ENCODE results near the gene PIK3R3.

DNA sequence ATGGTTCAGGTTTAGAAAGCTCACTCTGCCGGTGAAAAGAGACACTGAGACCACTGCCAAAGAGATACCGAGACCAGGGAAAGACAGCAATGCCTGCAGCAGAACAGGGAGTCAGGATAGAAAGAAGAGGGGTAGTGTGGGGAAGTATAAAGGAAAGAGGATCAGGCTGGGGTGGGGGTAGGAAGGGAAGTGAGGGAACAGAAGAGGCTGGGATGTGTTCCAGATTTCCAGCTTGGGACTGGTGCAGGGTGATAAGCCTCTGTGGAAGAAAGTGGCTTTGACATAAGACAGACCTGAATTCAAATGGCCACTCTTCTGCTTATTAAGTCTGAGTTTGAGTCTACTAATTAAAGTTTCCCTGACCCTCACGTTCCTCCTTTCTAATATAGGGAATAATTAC, 105.9 kb downstream of the PIK3R3 start:
- no peak for TF ChIP-seq FOS (IDR thresholded peaks at IDR 0.05; ENCODE audit: extremely low read depth, insufficient read length)
- TF ChIP-seq NFYB (IDR thresholded peaks at IDR 0.05; ENCODE audit: extremely low read depth, insufficient read length) = no peak
- no peak for TF ChIP-seq C11orf30 (IDR thresholded peaks at IDR 0.05; ENCODE audit: low read depth)
- TF ChIP-seq MYBL2 (IDR thresholded peaks at IDR 0.05; ENCODE audit: low read depth) = no peak
- TF ChIP-seq MYBL2 (CRISPR knock-in tag; IDR thresholded peaks at IDR 0.05; ENCODE audit: borderline replicate concordance) = no peak
- no peak for TF ChIP-seq RAD21 (CRISPR knock-in tag; conservative IDR thresholded peaks at IDR 0.05 in 1 of 2, IDR thresholded peaks at IDR 0.05 in 1 of 2)
- TF ChIP-seq POLR2A (conservative IDR thresholded peaks at IDR 0.05) = no peak
- no peak for TF ChIP-seq KLF13 (tag; IDR thresholded peaks at IDR 0.05; ENCODE audit: borderline replicate concordance, low read depth)
- TF ChIP-seq HDAC1 (IDR thresholded peaks at IDR 0.05) = no peak; a peak in 1 of 4 replicates
- TF ChIP-seq NFXL1 (CRISPR knock-in tag; IDR thresholded peaks at IDR 0.05) = no peak
- TF ChIP-seq, protein P1, sequence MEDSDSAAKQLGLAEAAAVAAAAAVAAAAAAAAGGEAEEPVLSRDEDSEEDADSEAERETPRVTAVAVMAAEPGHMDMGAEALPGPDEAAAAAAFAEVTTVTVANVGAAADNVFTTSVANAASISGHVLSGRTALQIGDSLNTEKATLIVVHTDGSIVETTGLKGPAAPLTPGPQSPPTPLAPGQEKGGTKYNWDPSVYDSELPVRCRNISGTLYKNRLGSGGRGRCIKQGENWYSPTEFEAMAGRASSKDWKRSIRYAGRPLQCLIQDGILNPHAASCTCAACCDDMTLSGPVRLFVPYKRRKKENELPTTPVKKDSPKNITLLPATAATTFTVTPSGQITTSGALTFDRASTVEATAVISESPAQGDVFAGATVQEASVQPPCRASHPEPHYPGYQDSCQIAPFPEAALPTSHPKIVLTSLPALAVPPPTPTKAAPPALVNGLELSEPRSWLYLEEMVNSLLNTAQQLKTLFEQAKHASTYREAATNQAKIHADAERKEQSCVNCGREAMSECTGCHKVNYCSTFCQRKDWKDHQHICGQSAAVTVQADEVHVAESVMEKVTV (CRISPR knock-in tag; IDR thresholded peaks at IDR 0.05) = no peak
- TF ChIP-seq ZNF263 (CRISPR knock-in tag; IDR thresholded peaks at IDR 0.05; ENCODE audit: borderline replicate concordance) = no peak
- TF ChIP-seq, protein P2, sequence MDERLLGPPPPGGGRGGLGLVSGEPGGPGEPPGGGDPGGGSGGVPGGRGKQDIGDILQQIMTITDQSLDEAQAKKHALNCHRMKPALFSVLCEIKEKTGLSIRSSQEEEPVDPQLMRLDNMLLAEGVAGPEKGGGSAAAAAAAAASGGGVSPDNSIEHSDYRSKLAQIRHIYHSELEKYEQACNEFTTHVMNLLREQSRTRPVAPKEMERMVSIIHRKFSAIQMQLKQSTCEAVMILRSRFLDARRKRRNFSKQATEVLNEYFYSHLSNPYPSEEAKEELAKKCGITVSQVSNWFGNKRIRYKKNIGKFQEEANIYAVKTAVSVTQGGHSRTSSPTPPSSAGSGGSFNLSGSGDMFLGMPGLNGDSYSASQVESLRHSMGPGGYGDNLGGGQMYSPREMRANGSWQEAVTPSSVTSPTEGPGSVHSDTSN (CRISPR knock-in tag; IDR thresholded peaks at IDR 0.05; ENCODE audit: low read depth) = no peak
- TF ChIP-seq, protein P2 (tag; conservative IDR thresholded peaks at IDR 0.05; ENCODE audit: low read depth) = no peak
- no peak; a peak in 1 of 4 replicates for TF ChIP-seq FOXK2 (conservative IDR thresholded peaks at IDR 0.05 in 1 of 2, IDR thresholded peaks at IDR 0.05 in 1 of 2; ENCODE audit: low read depth in 2 of 2)

Measured in K562 (cell line).